IPS DF 4.7 (cell line): Measurements from ENCODE around the gene C9orf43.
"Not testable (repeated sequence)": the region's sequence is repeated elsewhere in the genome, so short reads cannot be mapped to it uniquely, and the experiment has no call there.

Source experiments
- DNase-seq: peaks from one replicate; pipeline ENCODE4 v3.0.0-alpha.2; 2013; ENCODE audit warnings: low spot score; ENCODE audit errors: extremely low read depth

The C9orf43 gene

DNA sequence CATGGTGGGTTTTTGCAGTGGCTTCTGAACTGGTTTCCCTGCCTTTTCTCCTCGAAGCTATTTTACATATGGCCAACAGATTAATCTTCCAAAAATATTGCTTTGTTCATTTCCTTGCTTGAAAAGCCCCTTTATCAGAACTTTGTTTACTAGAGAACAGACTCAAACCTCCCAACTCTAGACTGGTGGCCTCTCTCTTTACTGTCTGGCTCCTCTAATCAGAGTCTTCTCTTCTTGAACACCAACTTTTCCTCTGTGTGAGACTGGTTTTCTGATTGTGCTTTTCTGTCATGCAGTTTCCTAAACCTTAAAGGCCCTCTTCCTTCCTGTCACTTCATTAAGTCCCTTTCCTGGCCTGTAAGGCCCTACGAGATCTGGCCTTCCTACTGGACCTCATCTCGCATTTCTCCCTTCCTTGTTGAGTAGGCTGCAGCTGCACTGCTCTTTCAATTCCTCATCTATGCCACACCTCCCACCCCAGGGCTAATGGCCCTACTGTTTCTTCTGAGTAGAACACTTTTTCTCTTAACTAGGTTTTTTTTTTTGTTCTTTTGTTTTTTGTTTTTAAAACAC is 5.7 kb downstream of the C9orf43 start:
- DNase-seq = no peak

DNA sequence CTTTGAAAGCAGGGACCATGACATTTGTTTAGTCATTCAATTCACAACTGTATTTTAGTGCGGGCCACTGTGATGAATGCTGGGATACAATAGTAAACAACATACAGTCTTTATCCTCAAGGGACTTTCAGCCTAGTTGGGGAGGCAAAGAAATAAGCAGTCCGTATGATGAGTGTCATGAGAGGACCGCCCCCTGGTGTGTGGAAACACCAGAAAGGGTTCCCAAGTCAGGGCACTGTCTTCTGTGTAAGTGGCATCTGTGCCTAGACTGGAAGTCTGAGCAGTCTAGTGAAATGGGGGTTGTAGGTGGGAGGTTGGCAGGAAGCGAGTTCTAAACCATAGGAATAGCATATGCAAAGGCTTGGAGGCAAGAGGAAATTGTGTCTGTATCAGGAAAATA is 6.8 kb downstream of the C9orf43 start:
- DNase-seq = no peak

DNA sequence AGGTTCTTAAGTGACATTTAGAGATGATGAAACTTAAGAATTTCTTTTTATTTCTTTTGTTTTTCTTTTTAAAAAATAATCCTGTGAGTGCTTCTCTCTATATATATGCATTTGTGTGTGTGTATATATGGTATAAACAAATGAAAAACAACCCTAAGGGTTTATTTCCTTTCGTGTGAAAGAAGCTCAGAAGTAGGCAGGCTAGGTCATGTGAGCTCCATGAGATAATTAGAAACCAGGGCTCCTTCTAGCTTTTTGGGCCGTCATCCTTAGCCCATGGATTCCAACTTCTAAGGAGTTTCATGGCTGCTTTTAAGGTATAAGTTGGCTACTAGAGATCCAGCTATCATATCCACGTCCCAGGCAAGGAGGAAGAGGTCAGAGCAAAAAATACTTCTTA is 11.2 kb downstream of the C9orf43 start:
- DNase-seq = no peak

DNA sequence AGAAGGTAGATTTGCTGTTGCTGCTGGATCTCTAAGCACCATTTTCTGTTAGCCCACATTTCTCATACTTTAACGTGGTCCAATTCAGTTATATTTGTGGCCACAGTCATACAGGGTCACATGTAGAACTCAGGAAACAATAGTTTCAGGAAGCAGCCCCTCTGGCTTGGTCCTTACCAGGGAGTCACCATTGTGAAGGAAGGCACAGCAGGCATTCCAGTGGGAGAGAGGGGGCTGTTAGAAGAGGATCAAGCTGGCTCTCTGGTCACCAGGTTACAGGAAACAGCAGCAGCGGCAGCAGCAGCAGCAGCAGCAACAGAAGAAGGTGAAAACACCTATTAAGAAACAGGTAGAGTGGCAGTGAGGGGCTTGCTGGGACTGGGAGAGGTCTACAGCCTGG is 14.5 kb downstream of the C9orf43 start:
- no peak for DNase-seq

DNA sequence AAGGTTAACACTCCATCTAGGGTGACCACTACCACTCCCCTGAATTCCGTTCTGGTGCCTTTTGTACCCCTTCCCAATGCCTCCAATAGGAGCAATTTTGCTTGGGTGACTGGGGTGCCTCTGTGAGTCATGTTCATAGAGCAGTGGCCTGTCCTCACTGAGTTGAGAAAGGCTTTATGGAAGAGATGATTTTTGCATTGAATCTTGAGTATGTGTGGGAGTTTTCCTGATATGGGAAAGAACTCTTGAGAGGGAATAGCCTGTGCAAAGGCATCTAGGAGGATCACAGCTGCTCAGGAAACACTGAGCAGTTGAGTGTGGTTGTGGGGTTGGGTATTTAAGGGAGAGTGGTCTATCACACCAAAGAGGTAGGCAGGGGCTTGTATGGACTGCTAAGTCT is 16.2 kb downstream of the C9orf43 start:
- no peak for DNase-seq

DNA sequence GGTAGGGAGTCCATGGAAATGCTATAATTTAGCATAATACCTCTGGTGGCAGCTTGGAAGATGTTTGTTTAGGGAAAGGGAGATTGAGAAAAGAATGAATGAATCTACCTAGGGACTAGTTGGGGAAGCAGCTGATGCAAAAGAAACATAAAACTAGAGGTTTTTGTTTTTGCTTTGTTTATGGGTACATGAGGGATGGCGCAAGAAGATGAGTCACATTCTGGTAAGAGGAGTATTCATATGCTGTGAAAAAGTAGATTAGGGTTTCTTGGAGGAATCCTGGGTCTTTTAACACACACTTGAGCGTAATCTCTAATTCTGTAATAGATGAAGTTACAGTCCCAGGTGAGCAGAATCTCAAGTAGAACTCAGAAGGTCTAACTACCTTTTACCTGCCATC is 17.1 kb downstream of the C9orf43 start:
- DNase-seq = no peak

DNA sequence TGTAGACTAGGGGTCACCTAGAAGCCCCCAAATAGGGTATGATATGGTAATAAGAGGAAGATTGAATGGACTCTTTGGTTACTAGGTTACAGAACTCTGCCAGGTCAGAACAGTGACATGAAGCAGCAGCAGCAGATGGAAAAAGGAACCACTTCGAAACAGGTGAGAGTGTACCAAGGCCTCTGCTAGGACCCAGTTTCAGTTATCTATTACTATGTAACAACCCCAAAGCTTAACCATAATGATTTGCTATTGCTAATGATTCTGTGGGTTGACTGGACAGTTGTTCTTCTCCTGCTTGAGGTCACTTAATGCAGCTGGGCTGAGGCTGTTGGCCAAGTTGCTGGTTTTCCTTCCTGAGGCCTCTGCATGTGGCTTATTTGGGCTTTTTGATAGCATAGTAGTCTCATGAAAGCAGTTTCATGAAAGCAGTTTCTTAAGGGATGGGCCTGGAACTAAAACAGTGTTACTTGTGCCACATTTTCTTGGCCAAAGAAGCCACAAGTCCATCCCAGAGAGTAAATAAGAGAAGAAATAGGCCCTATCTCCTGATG is 17.6 kb downstream of the C9orf43 start:
- DNase-seq = no peak

DNA sequence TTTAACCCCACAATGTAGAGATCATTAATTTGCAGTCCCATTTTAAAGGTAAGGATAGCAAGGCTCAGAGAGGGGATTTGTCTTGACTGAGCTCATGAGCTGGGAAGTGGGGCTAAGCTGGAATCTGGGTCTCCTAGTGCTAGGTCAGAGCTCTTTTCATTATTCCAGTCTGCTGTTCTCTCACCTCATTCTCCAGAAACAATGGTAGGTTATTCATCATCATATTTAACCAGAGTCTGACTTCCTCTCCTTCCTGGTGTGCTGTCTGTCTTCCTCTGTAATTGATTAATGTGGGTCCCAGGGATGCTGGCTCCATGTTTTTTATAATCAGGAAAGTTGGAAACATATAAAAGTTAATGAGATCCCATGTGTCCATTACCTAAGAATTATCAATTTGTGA is 20.6 kb downstream of the C9orf43 start:
- DNase-seq = no peak

DNA sequence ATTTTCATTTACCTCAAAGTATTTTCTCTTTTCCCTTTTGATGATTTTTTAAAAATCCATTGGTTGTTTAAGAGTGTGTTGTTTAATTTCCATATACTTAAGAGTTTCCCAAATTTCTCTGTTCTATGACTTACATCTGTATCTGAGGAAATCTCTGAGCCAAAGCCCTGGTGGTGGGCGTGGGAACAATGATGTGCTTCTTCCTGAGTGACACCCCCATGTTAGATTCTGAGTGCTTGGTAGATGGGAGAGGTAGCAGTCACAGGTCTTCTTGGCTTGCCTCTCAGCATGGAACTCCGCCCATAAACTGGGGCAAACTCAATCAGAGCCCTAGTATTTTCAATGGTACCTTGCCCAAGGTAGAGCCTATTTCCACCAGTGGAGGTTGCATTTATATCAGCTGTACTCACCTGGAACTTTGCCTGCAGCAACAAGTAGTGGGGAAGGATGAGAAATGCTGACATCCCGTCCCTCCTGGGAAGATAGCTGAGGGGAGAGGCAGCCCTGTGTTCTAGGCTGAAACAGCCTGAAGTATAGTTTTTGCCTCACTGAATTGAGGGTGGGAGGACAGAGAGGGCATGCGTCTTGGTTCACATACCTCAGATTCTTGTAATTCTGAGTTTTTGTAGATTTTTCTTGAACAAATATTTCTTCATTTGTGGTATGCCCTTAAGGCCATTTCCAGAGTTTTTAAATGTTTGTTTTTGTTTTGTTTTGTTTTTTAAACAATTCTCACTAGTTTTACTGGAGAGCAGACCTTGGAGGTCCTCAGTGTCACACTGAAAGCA is 26.4 kb downstream of the C9orf43 start:
- DNase-seq = no peak

DNA sequence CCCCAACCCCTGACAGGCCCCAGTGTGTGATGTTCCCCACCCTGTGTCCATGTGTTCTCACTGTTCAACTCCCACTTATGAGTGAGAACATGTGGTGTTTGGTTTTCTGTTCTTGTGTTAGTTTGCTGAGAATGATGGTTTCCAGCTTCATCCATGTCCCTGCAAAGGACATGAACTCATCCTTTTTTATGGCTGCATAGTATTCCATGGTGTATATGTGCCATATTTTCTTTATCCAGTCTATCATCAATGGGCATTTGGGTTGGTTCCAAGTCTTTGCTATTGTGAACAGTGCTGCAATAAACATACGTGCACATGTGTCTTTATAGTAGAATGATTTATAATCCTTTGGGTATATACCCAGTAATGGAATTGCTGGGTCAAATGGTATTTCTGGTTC is 27.2 kb downstream of the C9orf43 start:
- not testable (repeated sequence) for DNase-seq

DNA sequence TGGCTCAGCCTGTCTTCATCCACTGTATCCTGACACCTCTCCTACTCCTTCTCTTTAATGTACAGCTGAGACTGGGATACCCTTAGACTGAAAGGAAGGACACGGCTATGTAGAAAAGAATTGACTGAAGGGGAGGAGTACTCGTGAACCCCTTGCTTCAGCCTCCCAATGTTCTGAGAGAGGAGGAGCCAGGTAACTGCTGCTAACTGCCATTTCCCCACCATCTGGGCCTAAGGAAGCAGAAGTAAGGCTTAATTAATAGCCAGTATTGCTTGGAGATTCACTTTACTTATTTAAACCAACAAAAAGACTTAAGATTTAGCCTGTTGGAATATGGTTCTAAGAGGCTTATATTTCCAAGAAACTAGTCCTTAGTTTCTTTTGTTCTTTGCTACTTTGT is 34.2 kb downstream of the C9orf43 start:
- no peak for DNase-seq

DNA sequence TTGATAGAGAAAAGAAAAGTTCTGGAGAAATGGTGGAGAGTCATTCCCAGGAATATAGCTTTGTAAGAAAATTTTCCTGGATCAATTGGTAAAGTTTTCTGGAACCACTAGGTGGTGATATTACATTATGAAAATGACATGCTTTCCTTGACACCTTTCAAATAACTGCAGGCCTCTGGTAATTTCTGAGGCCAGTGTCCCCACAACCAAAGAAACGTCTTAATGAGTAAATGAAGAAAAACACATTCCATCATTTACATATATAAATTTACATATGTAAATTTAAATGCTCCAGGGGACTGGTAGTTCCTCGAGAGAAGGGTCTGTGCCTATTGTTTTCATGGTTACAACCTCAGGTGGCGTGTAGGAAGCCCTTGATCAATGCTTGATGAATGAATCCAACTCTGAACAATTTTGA is 35.8 kb downstream of the C9orf43 start:
- DNase-seq = no peak

DNA sequence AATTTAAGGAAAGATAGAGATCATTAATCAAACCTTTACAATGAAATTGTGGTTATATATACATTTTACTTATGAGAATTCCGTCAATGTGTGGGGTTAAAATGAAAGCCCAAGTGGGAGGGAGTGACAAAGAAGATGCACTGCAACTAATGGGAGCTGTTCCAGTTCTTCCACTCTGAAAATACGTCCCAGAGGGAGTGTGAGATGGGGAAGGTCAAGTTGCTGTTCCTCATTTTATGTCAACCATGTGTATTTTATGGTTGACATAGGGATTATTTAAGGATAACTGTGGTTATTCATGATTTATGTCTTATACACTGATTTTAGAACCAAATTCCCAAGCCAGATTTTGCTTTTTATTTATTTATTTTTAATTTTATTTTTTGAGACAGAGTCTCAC is 38.8 kb downstream of the C9orf43 start:
- no peak for DNase-seq

DNA sequence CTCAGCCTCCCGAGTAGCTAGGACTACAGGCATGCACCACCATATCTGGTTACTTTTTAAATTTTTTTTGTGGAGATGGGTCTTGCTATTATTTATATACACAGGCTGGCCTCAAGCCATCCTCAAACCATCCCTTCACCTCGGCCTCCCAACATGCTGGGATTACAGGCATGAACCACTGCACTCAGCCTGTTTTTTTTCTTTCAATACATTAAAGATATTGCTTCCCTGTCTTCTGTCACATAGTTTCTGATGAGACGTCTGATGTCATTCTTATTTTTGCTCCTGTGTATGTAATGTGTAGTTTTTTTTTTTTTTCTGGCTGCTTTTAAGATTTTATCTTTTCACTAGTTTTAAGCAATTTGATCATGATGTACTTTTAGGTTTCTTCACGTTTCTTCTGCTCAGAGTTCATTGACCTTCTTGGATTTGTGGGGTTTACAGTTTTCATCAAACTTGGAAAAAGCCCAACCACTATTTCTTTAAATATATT is 41.6 kb downstream of the C9orf43 start:
- DNase-seq = no peak

DNA sequence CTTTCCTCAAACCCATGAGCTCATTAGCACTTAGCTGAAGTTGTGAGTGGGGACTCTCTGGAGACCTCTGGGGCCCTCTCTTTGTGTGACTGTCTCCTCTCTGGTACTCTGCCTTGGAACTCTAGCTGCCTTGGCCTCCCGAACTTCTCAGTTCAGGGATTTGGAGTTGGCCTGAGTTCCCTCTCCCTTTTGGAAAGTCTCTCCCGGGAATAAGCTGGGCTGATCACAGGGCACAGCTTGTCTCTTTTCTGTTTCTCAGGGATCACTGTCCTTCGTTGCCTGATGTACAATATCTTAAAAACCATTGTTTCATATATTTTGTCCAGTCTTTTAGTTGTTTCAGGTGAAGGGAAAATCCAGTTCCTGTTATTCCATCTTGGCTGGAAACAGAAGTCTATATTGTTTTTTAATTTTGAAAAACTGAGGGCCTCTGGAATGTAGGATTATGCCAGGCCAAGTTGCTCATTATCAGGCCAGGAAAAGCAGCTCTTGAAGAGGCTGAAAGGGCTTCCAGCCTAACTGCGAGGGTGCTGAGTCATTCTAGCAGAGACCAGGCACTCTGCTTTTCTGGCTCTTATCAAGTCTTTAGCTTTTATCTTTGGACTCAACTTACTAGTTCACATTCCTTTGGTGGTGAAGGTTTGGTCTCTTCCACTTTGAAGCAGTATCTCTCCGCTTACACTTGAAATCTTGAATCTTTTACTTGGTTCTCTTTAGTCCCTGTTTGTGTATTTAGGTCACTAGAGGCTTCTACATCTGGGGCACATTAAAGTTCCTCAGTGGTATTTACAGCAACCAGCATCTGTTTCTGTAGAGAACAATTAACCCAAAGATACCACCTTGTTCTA is 44.6 kb downstream of the C9orf43 start:
- no peak for DNase-seq

DNA sequence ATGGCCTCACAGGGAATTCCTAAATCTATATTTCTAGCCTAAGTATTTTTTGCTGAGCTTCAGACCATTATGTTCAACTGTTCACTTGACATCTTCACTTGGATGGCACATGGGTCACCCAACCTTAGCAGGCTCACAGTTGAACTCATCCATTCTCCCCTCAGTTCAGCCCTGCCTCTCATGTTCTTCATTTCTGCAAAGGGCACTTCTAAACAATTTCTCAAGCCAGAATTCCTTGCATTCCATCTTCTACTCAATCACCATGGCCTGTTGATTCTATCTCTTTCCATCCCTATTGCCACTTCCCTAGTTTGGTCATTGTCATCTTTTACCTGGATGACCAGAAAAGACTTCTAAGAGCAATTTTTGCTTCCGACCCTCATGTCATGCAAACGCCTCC is 45.7 kb downstream of the C9orf43 start:
- DNase-seq = no peak

DNA sequence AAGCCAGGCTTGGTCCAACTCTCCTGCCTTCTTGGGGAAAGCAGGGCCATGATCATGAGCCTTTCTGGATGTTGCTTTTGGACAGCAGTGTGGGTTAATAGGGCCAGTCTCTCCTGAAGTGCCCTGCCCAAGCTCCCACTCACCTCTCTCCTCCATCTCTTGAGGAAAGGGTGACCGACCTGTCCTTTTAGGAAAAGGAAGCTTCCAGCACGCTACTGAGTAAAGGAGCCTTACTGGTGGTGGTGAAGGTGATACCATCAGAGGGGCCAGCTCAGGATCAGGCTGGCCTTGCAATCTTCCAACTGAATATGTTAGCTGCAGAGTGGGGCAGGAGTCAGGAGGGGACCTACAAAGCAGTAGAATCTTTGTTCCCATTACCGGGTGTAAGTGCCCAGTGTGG is 50.7 kb downstream of the C9orf43 start:
- no peak for DNase-seq

DNA sequence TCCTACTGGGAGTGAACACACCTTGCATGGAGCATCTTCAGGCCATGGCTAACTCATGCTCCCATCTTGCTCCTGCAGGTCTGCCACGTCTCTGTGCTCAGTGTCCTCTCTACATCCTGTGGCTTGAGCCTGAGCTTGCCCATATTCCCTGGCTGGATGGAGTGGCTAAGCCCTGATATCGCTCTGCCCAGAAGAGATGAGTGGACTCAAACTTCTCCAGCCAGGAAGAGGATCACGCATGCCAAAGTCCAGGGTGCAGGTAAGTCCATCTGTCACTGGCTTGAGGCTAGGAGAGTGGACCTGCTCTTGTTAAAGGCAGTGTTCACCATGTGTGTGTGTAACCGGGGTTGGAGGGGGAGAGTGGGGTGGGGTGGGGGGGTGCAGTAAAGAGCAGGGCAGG is 51.4 kb downstream of the C9orf43 start:
- no peak for DNase-seq

DNA sequence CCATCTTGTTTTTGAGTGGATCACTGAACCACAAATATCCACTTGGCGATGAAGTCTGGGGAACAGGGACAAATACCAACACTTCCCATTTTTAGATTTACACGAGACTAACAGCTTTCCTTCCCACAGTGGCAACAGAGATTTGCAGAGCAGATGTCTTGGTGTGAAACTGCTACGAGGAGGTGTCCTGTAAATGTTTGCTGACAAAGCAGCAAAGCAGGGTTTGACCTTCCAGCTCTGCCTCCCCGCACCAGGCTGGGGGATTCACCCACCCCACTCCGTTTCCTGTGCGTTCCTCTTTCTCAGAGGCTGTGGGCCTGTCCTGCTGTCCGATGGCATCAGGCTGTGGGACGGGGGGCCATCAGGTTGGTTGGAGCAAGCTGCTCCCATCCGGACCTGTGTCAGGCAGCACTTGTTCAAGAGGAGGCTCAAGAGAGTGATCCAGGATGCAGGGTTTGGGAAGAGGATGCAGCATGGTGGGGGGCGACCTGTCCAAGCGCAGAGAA is 52.3 kb downstream of the C9orf43 start:
- no peak for DNase-seq

DNA sequence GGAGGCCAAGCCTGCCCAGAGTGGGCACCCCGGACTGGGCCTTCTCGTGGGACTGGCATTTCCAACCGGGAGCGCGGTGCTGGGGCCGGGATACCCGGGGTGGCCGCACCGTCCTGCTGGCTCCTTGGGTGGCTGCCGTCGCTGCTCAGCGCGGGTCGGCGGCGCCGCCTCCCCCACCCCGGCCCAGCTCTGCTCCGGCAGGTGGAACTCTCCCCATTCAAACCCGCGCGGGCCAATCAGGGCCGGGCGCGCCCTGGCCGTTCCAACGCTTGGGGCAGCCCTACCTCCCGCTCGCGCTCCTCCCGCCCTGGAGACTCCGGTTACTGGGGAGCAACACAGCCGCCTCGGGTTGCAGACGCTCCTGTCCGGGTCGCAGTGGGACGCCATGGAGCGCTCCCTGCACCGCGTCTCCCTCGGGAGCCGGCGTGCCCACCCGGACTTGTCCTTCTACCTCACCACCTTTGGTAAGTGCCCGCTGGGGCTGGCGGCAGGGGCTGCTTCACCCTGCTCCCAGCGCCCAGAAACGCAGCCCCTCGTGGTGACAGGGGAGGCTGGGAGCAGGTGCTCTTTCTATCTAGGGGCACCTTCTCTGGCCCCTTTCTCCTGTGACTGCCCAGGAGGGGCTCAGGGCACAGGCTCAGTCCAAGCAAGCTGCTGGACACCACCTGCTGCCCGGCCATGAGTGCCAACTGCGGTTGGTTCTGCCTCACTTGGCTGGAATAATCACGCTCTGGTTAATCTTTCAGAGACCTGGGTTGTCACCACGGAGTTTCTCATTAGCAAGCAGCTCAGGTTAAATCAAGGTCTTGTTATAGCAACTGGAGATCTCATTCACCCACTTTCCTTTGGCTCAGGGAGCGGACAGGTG is 53.1 kb downstream of the C9orf43 start, which contains the start of gene RGS3:
Gene RGS3, plus strand, starts transcription at position 310 of the 868 bp plus-strand sequence. Its CDS starts 76 bp downstream, at position 386.
- DNase-seq = no peak

DNA sequence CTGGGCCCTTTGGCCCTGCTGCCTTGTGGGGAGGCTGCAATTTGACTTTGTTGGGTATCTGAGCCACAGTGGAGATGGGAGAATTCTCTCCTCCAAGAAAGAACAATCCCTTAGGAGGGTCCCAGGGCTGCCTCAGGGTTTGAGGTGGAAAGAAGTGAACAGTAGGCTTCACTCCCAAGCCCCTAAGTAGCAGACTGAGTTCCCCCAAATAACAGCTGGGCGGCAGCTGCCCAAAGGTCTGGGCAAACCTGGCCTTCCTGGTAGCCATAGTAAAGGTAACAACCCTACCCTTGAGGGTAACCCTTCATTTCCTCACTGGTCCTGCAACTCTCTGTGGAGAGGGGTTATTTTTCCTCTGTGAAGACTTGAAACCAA is 53.7 kb downstream of the C9orf43 start:
- DNase-seq = no peak
